Mucosa of descending colon (tissue), 3 donors: ENCODE data around the gene HTT-AS. TPM values are rescaled to one million over a fixed set of nuclear protein-coding genes. Genes with fewer than 3 reads are reported as not detected.

Experiments used
- ATAC-seq: fragments of 200-7000 bp; cut with Tn5 transposase; one replicate; pipeline ENCODE4 v1.9.1; 2020; ENCODE audit warnings: mild to moderate bottlenecking, moderate library complexity
- DNase-seq, 3 donors: peaks; one replicate each; pipeline ENCODE4 v3.0.0-alpha.2; 2020
- H3K36me3 ChIP-seq: fragments of 200-600 bp; one replicate; pipeline ENCODE4 v1.8.0; 2021; ENCODE audit warnings: low read depth, mild to moderate bottlenecking
- H3K4me1 ChIP-seq: fragments of 200-600 bp; one replicate; pipeline ENCODE4 v1.8.0; 2021; ENCODE audit warnings: low read depth, mild to moderate bottlenecking
- H3K4me3 ChIP-seq: fragments of 200-600 bp; one replicate; pipeline ENCODE4 v1.8.0; 2021; ENCODE audit warnings: mild to moderate bottlenecking
- H3K9me3 ChIP-seq: fragments of 200-600 bp; one replicate; pipeline ENCODE4 v1.8.0; 2021; ENCODE audit warnings: mild to moderate bottlenecking
- intact Hi-C, 2 donors: fragments of 100-400 bp; cut with DNase I in 1 of 2; cut with micrococcal nuclease in 1 of 2; formaldehyde crosslinking; loops; one replicate each; pipeline versions ENCODE4 v1.11.0 to v1.11.1; 2022; cut with DNase I, micrococcal nuclease
- total RNA-seq, 3 donors: library from RNA; stranded (reverse); fragmentation: NEBNext Ultra II Directional in 2 of 3; extraction: Animal tissue kit (Norgen Biotek cat#: 25700) in 2 of 3; gene quantifications; one replicate each; pipeline versions ENCODE4 v1.2.1 to v1.2.4, GENCODE V29; 2021 to 2023
- TF ChIP-seq, protein P1 (sequence below): fragments of 200-600 bp; IDR thresholded peaks from one replicate; pipeline ENCODE4 v1.8.0; 2022; ENCODE audit warnings: antibody characterized with exemption, mild to moderate bottlenecking
- donor health status: DM: no; HTN: no; CAD: no; lungs with moderate emphysema.
- donor health status: DM: no; HTN: no; CAD: no.
- donor health status: DM: no; HTN: yes; CAD: no.

Gene HTT-AS
- total RNA-seq, 3 donors from 2014 or later, result not detected

- TF ChIP-seq, protein P1, sequence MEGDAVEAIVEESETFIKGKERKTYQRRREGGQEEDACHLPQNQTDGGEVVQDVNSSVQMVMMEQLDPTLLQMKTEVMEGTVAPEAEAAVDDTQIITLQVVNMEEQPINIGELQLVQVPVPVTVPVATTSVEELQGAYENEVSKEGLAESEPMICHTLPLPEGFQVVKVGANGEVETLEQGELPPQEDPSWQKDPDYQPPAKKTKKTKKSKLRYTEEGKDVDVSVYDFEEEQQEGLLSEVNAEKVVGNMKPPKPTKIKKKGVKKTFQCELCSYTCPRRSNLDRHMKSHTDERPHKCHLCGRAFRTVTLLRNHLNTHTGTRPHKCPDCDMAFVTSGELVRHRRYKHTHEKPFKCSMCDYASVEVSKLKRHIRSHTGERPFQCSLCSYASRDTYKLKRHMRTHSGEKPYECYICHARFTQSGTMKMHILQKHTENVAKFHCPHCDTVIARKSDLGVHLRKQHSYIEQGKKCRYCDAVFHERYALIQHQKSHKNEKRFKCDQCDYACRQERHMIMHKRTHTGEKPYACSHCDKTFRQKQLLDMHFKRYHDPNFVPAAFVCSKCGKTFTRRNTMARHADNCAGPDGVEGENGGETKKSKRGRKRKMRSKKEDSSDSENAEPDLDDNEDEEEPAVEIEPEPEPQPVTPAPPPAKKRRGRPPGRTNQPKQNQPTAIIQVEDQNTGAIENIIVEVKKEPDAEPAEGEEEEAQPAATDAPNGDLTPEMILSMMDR, result no peak
- H3K4me3 ChIP-seq, result no peak overlapping the region
- H3K36me3 ChIP-seq, result no peaks in the 10 kb centered on the region
- H3K9me3 ChIP-seq, result no peaks in the 10 kb centered on the region
- peak; percentile 85 for ATAC-seq
- intact Hi-C loops, result no loop called here
- H3K4me1 ChIP-seq, result peaks cover 8% of the 10 kb centered on the region
- DNase-seq, result peak; percentile 64 to 79 (median 79)
Observed at GRCh38 chr4:3041192-3042142, 32.9 kb downstream of the HTT-AS start.

GRCh38 chr4:3040452-3041191 is 33.7 kb downstream of the HTT-AS start:
- TF ChIP-seq, protein P1, result no peak
- DNase-seq (peak in 1 of 3 donors; percentile 13), ATAC-seq (no peak)
- Histone ChIP-seq H3K4me1 (peaks cover 8% of the 10 kb centered on the region), H3K4me3 (no peak overlapping the region), H3K36me3 (no peaks in the 10 kb centered on the region), H3K9me3 (no peaks in the 10 kb centered on the region)
- intact Hi-C loops, result no loop called here

DNA sequence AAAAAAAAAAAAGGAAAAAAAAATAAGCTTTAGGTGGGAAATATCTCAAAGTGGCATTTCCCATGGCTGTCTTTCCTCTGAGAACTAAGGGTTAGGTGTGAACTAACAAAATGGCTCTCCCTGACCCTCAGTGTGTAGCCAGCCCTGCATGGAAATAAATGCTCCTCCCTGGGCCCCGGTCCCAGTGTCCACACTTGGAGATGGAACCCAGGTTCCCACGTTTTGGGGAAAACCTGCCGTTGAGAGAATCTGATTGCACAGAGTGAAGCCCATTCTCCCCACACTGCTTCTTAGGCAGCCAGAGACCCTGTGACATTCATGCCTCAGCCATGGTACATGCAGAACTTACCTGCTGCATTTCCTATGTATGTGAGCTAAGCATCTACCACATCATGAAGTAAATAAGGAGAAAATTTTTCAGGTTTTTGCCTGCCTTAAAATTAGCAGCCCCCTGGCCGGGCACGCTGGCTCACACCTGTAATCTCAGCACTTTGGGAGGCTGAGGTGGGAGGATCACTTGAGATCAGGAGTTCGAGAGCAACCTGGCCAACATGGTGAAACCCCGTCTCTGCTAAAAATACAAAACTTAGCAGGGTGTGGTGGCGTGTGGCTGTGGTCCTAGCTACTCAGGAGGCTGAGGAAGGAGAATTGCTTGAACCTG is 34.5 kb downstream of the HTT-AS start:
- no peak for DNase-seq
- Histone ChIP-seq H3K9me3 (no peaks in the 10 kb centered on the region), H3K36me3 (no peaks in the 10 kb centered on the region), H3K4me1 (peaks cover 8% of the 10 kb centered on the region), H3K4me3 (no peak overlapping the region)
- TF ChIP-seq, protein P1, result no peak
- ATAC-seq, result no peak
- intact Hi-C loops, result no loop called here

- ATAC-seq (no peak), DNase-seq (peak in 1 of 3 donors; percentile 47)
- H3K9me3 ChIP-seq, result no peaks in the 10 kb centered on the region
- TF ChIP-seq, protein P1, result no peak
- intact Hi-C loops, result no loop called here
- no peak overlapping the region for H3K4me3 ChIP-seq
- H3K4me1 ChIP-seq, result peaks cover 8% of the 10 kb centered on the region
- no peaks in the 10 kb centered on the region for H3K36me3 ChIP-seq
Observed at GRCh38 chr4:3037957-3038461, 36.3 kb downstream of the HTT-AS start.
